Stomach (tissue), 19 donors: Measurements from ENCODE around the gene BANF1. TPM values are rescaled to one million over a fixed set of nuclear protein-coding genes. Genes with fewer than 3 reads are reported as not detected.
A peak's percentile ranks its signal among the peaks of the same experiment; 100 is the strongest.

ENCODE experiments used
- DNase-seq, 2 donors: peaks; one replicate each; pipeline versions ENCODE4 v3.0.0 to v3.0.0-alpha.2; 2013 to 2019
- H3K27ac ChIP-seq, 5 donors: fragments of 200-600 bp in 4 of 5; sonication (generic) in 4 of 5; one replicate each; pipeline ENCODE4 v1.5.1; 2013 to 2019; ENCODE audit warnings: mild to moderate bottlenecking in 1 of 5, moderate library complexity in 1 of 5
- H3K27me3 ChIP-seq, 3 donors: fragments of 200-600 bp; sonication (generic); one replicate each; pipeline ENCODE4 v1.5.1; 2017 to 2019; ENCODE audit warnings: mixed run types in 1 of 3
- H3K36me3 ChIP-seq, 4 donors: fragments of 200-600 bp; sonication (generic); 1 replicate in 3 of 4; 2 replicates in 1 of 4; pipeline ENCODE4 v1.5.1; 2016 to 2019
- H3K4me1 ChIP-seq, 4 donors: fragments of 200-600 bp; sonication (generic); one replicate each; pipeline ENCODE4 v1.5.1; 2016 to 2019
- H3K4me3 ChIP-seq, 4 donors: fragments of 200-600 bp; sonication (generic) in 3 of 4; one replicate each; pipeline ENCODE4 v1.5.1; 2016 to 2019; ENCODE audit warnings: mild to moderate bottlenecking in 1 of 4
- H3K9me3 ChIP-seq, 4 donors: fragments of 200-600 bp; sonication (generic); one replicate each; pipeline ENCODE4 v1.5.1; 2016 to 2019
- CTCF ChIP-seq, 7 experiments: fragments of 450-650 bp in 4 of 7; fragments of 200-600 bp in 3 of 7; sonication (generic) in 3 of 7; IDR thresholded peaks; one replicate each; pipeline ENCODE4 v1.5.1; 2016 to 2019; ENCODE audit warnings: antibody characterized with exemption in 7 of 7, control low read depth in 2 of 7, mild to moderate bottlenecking in 1 of 7
- EP300 ChIP-seq: sonication (generic); formaldehyde crosslinking; IDR thresholded peaks from one replicate; pipeline ENCODE4 v1.6.1; 2017; ENCODE audit warnings: antibody characterized with exemption
- POLR2A ChIP-seq, 4 donors: fragments of 450-650 bp; IDR thresholded peaks; one replicate each; pipeline ENCODE4 v1.6.1; 2016; ENCODE audit warnings: antibody characterized with exemption in 4 of 4, control low read depth in 2 of 4, mild to moderate bottlenecking in 1 of 4, moderate library complexity in 1 of 4
- POLR2AphosphoS5 ChIP-seq, 3 donors: sonication (generic); formaldehyde crosslinking; IDR thresholded peaks; one replicate each; pipeline ENCODE4 v1.6.1; 2016; ENCODE audit warnings: antibody characterized with exemption in 3 of 3
- WGBS, 5 donors: extraction: QIAGEN DNeasy Blood & Tissue Kit in 3 of 5; methylation state at CpG; one replicate each; pipeline versions ENCODE4 v1.1.5 to v1.1.7; 2013 to 2018; 5-methylcytosine and 5-hydroxymethylcytosine counted together
- intact Hi-C: fragments of 100-400 bp; cut with DNase I; formaldehyde crosslinking; loops from one replicate; pipeline ENCODE4 v1.15.1; 2023; ENCODE audit warnings: low total_unique reads
- long read RNA-seq, 10 donors: transcript quantifications; one replicate each; lab custom pipeline, GENCODE V29; 2026
- polyA plus RNA-seq, 3 donors: library from polyadenylated mRNA; stranded (reverse); fragments of 200-250 nt; gene quantifications; one replicate each; pipeline ENCODE4 v1.2.3, GENCODE V29; 2013
- total RNA-seq, 5 donors: library from RNA; depleted of rRNA; stranded (reverse); fragments of >200 nt; gene quantifications; one replicate each; pipeline versions ENCODE4 v1.1.0 to v1.2.3, GENCODE V29; 2014 to 2016
- donor health status: healthy with polysubstance abuse.
- donor health status: Bipolar disorder and iron deficiency.
- donor health status: healthy.

The BANF1 gene
- total RNA-seq (10 to 100 TPM; 12.3 to 58.4 (median 27.2) TPM), polyA plus RNA-seq (100 to 1,000 TPM; 150 to 207 (median 180) TPM)
- long read RNA-seq, donor 1, transcript BANF1-201 (3 exons, 1,155 nt), result major isoform, 25 of 28 reads
- long read RNA-seq, donor 1, partial matches to known transcripts, result 0 of 28 reads
- long read RNA-seq, donor 1, other reads (novel, unspliced or antisense), result 0 of 28 reads
- long read RNA-seq, donor 2, transcript BANF1-208 (3 exons, 1,135 nt), result minor isoform, 8 of 54 reads
- long read RNA-seq, donor 2, transcript BANF1-201 (3 exons, 1,155 nt), result major isoform, 37 of 54 reads
- long read RNA-seq, donor 2, partial matches to known transcripts, result 5 of 54 reads
- long read RNA-seq, donor 2, other reads (novel, unspliced or antisense), result 0 of 54 reads
- long read RNA-seq, donor 3, transcript BANF1-201 (3 exons, 1,155 nt), result major isoform, 42 of 52 reads
- long read RNA-seq, donor 3, partial matches to known transcripts, result 5 of 52 reads
- long read RNA-seq, donor 3, other reads (novel, unspliced or antisense), result 0 of 52 reads
- long read RNA-seq, donor 4, transcript BANF1-201 (3 exons, 1,155 nt), result major isoform, 10 of 11 reads
- long read RNA-seq, donor 4, partial matches to known transcripts, result 0 of 11 reads
- long read RNA-seq, donor 4, other reads (novel, unspliced or antisense), result 0 of 11 reads
- long read RNA-seq, donor 5, transcript BANF1-201 (3 exons, 1,155 nt), result major isoform, 58 of 77 reads
- long read RNA-seq, donor 5, partial matches to known transcripts, result 13 of 77 reads
- long read RNA-seq, donor 5, other reads (novel, unspliced or antisense), result 0 of 77 reads
- long read RNA-seq, donor 6, transcript BANF1-208 (3 exons, 1,135 nt), result minor isoform, 7 of 146 reads
- long read RNA-seq, donor 6, transcript BANF1-202 (3 exons, 946 nt), result minor isoform, 6 of 146 reads
- long read RNA-seq, donor 6, transcript BANF1-201 (3 exons, 1,155 nt), result major isoform, 114 of 146 reads
- long read RNA-seq, donor 6, partial matches to known transcripts, result 13 of 146 reads
- long read RNA-seq, donor 6, other reads (novel, unspliced or antisense), result 5 of 146 reads
- long read RNA-seq, donor 7, transcript BANF1-201 (3 exons, 1,155 nt), result major isoform, 82 of 107 reads
- long read RNA-seq, donor 7, partial matches to known transcripts, result 15 of 107 reads
- long read RNA-seq, donor 7, other reads (novel, unspliced or antisense), result 0 of 107 reads
- long read RNA-seq, donor 8, transcript BANF1-201 (3 exons, 1,155 nt), result major isoform, 58 of 74 reads
- long read RNA-seq, donor 8, partial matches to known transcripts, result 8 of 74 reads
- long read RNA-seq, donor 8, other reads (novel, unspliced or antisense), result 0 of 74 reads
- long read RNA-seq, donor 9, transcript BANF1-201 (3 exons, 1,155 nt), result major isoform, 79 of 120 reads
- long read RNA-seq, donor 9, transcript BANF1-202 (3 exons, 946 nt), result minor isoform, 5 of 120 reads
- long read RNA-seq, donor 9, partial matches to known transcripts, result 27 of 120 reads
- long read RNA-seq, donor 9, other reads (novel, unspliced or antisense), result 5 of 120 reads
- long read RNA-seq, donor 10, transcript BANF1-201 (3 exons, 1,155 nt), result major isoform, 30 of 39 reads
- long read RNA-seq, donor 10, partial matches to known transcripts, result 5 of 39 reads
- long read RNA-seq, donor 10, other reads (novel, unspliced or antisense), result 0 of 39 reads

GRCh38 chr11:66001942-66002647 lies at the start of gene BANF1, which contains the start of gene EIF1AD:
TSS of gene BANF1 (plus strand) at chr11:66002503. CDS start at chr11:66003251, 748 bp downstream.
TSS of gene EIF1AD (minus strand) at chr11:66002157. CDS start at chr11:66000389, 1,768 bp downstream.
- peaks cover 43 to 59% (median 53%) of the 10 kb centered on the region in 4 donors for H3K36me3 ChIP-seq
- intact Hi-C loops, result no loop called here

GRCh38 chr11:65953471-65953870 lies 48.8 kb upstream of the BANF1 start:
- WGBS, 5 donors, result 89 to 92% (median 91%) methylated on average over 12 to 20 of the region's 20 CpGs
- Histone ChIP-seq H3K27ac (no peak overlapping the region), H3K4me1 (no peaks in the 10 kb centered on the region), H3K36me3 (no peaks in the 10 kb centered on the region), H3K9me3 (no peaks in the 10 kb centered on the region), H3K27me3 (peaks cover 0 to 33% (median 9%) of the 10 kb centered on the region in 3 donors), H3K4me3 (no peak overlapping the region)
- DNase-seq, result no peak
- intact Hi-C loops, result no loop called here
- no peak for TF ChIP-seq POLR2AphosphoS5 (IDR thresholded peaks at IDR 0.05)
- TF ChIP-seq EP300, result no peak
- no peak for TF ChIP-seq CTCF (IDR thresholded peaks at IDR 0.05)
- no peak for TF ChIP-seq POLR2A (IDR thresholded peaks at IDR 0.05)

More at GRCh38 chr11:66001942-66002647, at the start of gene BANF1, which contains the start of gene EIF1AD:
- DNase-seq, result peak; percentile 92 to 98
- Histone ChIP-seq H3K27ac (peak within 1 kb of the TSS; percentile 93 to 96 (median 94)), H3K27me3 (no peaks in the 10 kb centered on the region), H3K9me3 (no peaks in the 10 kb centered on the region), H3K4me1 (peaks cover 14 to 41% (median 35%) of the 10 kb centered on the region in 4 donors), H3K4me3 (peak within 1 kb of the TSS; percentile 84 to 99 (median 94))
- peak in 1 of 7 experiments; percentile 12 for TF ChIP-seq CTCF (IDR thresholded peaks at IDR 0.05)
- peak; percentile 58 to 90 (median 69) for TF ChIP-seq POLR2AphosphoS5 (IDR thresholded peaks at IDR 0.05)
- TF ChIP-seq POLR2A (IDR thresholded peaks at IDR 0.05), result no peak
- 0 to 1% (median 0%) methylated on average over 36 to 55 of the region's 55 CpGs for WGBS, 5 donors

GRCh38 chr11:65954771-65955170 lies 47.5 kb upstream of the BANF1 start:
- intact Hi-C loops, result no loop called here
- Histone ChIP-seq H3K4me1 (no peaks in the 10 kb centered on the region), H3K4me3 (no peak overlapping the region), H3K9me3 (no peaks in the 10 kb centered on the region), H3K36me3 (no peaks in the 10 kb centered on the region), H3K27me3 (peaks cover 0 to 35% (median 9%) of the 10 kb centered on the region in 3 donors), H3K27ac (no peak overlapping the region)
- no peak for DNase-seq
- 66 to 75% (median 68%) methylated on average over 8 of the region's 8 CpGs for WGBS, 5 donors
- TF ChIP-seq POLR2AphosphoS5 (IDR thresholded peaks at IDR 0.05), result no peak
- TF ChIP-seq CTCF (IDR thresholded peaks at IDR 0.05), result no peak
- no peak for TF ChIP-seq EP300
- TF ChIP-seq POLR2A (IDR thresholded peaks at IDR 0.05), result no peak
